ENCODE data around the gene ANTKMT.

DNA sequence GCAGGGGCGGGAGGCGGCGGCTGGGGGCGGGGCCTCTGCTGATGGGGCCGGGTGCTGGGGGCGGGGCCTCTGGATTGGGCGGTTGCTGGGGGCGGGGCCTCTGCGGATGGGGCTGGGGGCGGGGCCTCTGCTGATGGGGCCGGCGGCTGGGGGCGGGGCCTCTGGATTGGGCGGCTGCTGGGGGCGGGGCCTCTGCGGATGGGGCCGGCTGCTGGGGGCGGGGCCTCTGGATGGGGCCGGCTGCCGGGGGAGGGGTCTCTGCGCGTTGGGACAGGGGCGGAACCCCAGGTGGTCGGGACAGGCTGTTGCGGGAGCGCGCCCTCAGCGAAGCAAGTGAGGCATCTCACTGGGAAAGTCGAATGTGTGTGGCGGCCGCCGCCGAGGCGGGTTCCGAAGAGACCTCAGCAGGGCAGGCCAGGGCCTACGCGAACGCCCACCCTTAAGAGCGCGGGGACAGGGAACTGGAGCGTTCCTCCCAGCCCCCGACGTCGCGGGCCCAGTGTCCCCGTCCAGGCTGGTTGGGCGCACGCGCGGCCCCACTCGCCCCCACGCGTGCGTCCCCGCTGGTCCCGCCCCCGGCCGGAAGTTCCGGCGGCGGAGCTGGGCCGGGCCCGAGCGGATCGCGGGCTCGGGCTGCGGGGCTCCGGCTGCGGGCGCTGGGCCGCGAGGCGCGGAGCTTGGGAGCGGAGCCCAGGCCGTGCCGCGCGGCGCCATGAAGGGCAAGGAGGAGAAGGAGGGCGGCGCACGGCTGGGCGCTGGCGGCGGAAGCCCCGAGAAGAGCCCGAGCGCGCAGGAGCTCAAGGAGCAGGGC lies 40.9 kb upstream of the ANTKMT start, which contains the start of gene STUB1:
- TF ChIP-seq POLR2AphosphoS5 (IDR thresholded peaks at IDR 0.05; ENCODE audit: low read depth, low read length) = no peak
- TF ChIP-seq, protein P1, sequence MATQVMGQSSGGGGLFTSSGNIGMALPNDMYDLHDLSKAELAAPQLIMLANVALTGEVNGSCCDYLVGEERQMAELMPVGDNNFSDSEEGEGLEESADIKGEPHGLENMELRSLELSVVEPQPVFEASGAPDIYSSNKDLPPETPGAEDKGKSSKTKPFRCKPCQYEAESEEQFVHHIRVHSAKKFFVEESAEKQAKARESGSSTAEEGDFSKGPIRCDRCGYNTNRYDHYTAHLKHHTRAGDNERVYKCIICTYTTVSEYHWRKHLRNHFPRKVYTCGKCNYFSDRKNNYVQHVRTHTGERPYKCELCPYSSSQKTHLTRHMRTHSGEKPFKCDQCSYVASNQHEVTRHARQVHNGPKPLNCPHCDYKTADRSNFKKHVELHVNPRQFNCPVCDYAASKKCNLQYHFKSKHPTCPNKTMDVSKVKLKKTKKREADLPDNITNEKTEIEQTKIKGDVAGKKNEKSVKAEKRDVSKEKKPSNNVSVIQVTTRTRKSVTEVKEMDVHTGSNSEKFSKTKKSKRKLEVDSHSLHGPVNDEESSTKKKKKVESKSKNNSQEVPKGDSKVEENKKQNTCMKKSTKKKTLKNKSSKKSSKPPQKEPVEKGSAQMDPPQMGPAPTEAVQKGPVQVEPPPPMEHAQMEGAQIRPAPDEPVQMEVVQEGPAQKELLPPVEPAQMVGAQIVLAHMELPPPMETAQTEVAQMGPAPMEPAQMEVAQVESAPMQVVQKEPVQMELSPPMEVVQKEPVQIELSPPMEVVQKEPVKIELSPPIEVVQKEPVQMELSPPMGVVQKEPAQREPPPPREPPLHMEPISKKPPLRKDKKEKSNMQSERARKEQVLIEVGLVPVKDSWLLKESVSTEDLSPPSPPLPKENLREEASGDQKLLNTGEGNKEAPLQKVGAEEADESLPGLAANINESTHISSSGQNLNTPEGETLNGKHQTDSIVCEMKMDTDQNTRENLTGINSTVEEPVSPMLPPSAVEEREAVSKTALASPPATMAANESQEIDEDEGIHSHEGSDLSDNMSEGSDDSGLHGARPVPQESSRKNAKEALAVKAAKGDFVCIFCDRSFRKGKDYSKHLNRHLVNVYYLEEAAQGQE (IDR thresholded peaks at IDR 0.05; ENCODE audit: insufficient read depth in 1 of 2, low read depth in 2 of 2, low read length in 2 of 2) = no peak
- TF ChIP-seq TAF1 (IDR thresholded peaks at IDR 0.05; ENCODE audit: borderline replicate concordance, insufficient read depth, low read length) = no peak
